Choroid plexus epithelial cell (primary cell): ENCODE data around the gene CDH26.

Experiments
- DNase-seq: peaks from one replicate; pipeline ENCODE4 v3.0.0-alpha.2; 2010; ENCODE audit warnings: low read depth
- H3K4me3 ChIP-seq: 2 replicates; pipeline ENCODE4 v1.5.1; 2011; ENCODE audit warnings: low read depth, mild to moderate bottlenecking, control low read depth, low read length, moderate library complexity
- CTCF ChIP-seq: conservative IDR thresholded peaks from 2 replicates; pipeline ENCODE4 v1.5.1; 2011; ENCODE audit warnings: low read depth, mild to moderate bottlenecking, control low read depth, inconsistent platforms, low read length, moderate library complexity

CDH26 gene

GRCh38 chr20:60055740-60056139 lies 97.5 kb downstream of the CDH26 start:
- no peak for DNase-seq
- no peak overlapping the region for H3K4me3 ChIP-seq
- TF ChIP-seq CTCF: no peak

- H3K4me3 ChIP-seq: no peak overlapping the region
- no peak for DNase-seq
- no peak for TF ChIP-seq CTCF
Observed at GRCh38 chr20:60056407-60057122, 98.3 kb downstream of the CDH26 start.

GRCh38 chr20:60057123-60057865 lies 99.1 kb downstream of the CDH26 start:
- peak; percentile 73 for DNase-seq
- TF ChIP-seq CTCF: peak; percentile 90
- H3K4me3 ChIP-seq: no peak overlapping the region

DNA sequence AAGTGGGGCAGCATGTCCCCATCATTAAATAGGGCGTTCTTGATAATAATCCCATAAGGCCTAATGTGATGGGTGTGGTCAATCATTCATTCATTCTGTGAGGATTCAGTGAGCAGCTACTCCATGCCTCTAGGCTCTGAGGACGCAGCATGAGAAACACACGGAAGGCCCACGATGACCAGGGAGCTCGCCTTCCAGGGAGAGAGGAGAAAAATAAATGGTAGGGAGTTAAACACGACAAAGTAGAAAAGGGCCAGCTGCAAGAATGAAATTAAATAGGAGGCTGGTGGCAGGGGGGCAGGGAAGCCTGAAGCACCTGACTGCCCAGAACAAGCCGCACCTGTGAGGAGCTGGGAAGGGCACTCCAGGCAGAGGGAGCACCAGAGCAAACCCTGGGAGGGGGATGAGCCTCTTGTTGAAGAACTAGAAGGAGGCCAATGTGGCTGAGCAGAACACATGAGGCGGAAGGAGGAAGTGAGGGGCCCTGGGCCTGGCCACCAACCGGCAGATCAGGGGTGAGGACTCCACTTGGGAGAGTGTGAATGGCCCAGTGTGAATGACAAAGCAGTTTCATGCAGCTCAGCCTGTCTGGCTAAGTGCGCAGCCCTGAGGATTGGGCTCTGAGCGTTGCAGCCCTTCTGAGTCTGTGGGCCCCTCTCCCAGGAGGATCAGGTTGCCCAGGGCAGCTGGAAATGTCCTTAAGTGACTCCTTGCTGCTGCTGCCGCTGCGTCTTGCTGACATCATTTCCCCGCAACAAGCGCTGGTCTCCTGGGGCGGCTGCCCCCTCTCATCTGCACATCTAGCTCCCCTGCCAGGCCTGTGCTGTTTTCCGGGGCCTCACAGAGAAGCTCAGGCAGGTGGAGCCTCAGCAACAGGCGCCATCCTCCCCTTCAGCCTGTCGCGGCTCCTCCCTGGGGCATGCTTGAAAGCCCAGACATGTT lies 99.9 kb downstream of the CDH26 start:
- DNase-seq: peak; percentile 47
- H3K4me3 ChIP-seq: no peak overlapping the region
- TF ChIP-seq CTCF: no peak

- TF ChIP-seq CTCF: no peak
- DNase-seq: no peak
- H3K4me3 ChIP-seq: no peak overlapping the region
Observed at GRCh38 chr20:60058879-60059278, 100.7 kb downstream of the CDH26 start.

DNA sequence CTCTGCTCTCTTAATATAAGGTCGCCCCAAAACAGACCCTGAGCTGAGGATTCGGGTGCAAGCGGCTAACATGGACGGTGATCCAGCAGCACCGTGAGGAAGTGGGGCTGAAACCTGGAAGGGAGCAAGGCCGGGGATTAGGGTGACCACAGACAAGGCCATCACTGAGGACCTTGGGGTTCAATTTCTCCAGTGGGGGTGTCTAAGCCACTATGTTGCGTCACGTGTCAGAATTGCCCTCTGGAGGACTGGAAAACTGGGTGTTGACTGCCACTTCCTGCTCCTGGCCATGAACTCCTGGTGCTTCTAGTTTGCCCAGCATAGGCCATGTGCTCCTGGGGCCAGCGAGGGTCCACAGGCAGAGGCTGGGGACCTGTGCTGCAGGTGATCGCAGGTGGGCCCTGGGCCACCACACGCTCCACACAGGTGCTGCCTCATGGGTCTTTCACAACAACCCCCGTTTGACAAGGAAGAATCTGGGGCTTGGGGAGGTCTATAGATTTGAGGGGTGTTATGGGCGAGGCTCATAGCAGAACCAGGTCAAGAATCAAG lies 101.9 kb downstream of the CDH26 start:
- no peak for TF ChIP-seq CTCF
- DNase-seq: no peak
- no peak overlapping the region for H3K4me3 ChIP-seq
